ENCODE data around the gene LRRC10. TPM values are rescaled to one million over a fixed set of nuclear protein-coding genes. Genes with fewer than 3 reads are reported as not detected.

Gene LRRC10
- total and polyA plus RNA-seq, 5 donors from 2014 or later: not detected

DNA sequence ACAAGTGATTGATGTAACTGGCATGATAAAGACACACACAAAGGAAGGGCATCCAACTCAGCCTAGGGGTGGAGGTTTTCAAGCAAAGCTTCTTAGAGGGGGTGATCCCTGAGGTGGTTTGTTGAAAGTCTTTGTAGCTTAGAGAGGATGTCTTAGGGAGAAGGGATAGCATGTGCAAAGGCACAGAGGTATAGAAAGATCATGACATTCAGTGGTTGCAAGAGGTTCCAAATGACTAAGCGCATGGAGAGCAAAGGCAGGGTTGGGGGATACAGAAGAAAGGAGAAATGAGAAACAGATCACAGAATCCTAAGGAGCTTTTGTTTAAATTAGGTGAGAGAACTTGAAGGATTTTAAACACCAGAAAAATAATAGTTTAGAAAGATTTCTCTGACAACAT, 30.6 kb downstream of the LRRC10 start:
- H3K36me3 Mint-ChIP-seq: peaks cover 8% of the 10 kb centered on the region
- H3K4me3 Mint-ChIP-seq: no peak overlapping the region
- Histone ChIP-seq H3K27ac (ENCODE audit: insufficient read depth, low read length, poor library complexity, severe bottlenecking) (no peak overlapping the region), H3K9me3 (ENCODE audit: control insufficient read depth in 2 of 2, low read length in 2 of 2) (no peaks in the 10 kb centered on the region), H3K4me3 (ENCODE audit: low read depth, low read length) (no peak overlapping the region), H3K36me3 (ENCODE audit: control insufficient read depth, insufficient read depth, low read length) (no peaks in the 10 kb centered on the region), H3K27me3 (ENCODE audit: control insufficient read depth, insufficient read depth, low read length) (no peaks in the 10 kb centered on the region), H3K4me1 (ENCODE audit: control insufficient read depth, insufficient read depth, low read length, poor library complexity, severe bottlenecking) (peaks cover 5% of the 10 kb centered on the region)
- DNase-seq: no peak
- H3K9me3 Mint-ChIP-seq: peaks cover 0 to 1% (median 0%) of the 10 kb centered on the region in 7 donors
- peaks cover 5 to 14% (median 6%) of the 10 kb centered on the region in 4 donors for H3K4me1 Mint-ChIP-seq
- no peak overlapping the region for H3K27ac Mint-ChIP-seq
- no peak for ATAC-seq (ENCODE audit: low read depth in 2 of 2)
- peaks cover 8% of the 10 kb centered on the region for H3K27me3 Mint-ChIP-seq

DNA sequence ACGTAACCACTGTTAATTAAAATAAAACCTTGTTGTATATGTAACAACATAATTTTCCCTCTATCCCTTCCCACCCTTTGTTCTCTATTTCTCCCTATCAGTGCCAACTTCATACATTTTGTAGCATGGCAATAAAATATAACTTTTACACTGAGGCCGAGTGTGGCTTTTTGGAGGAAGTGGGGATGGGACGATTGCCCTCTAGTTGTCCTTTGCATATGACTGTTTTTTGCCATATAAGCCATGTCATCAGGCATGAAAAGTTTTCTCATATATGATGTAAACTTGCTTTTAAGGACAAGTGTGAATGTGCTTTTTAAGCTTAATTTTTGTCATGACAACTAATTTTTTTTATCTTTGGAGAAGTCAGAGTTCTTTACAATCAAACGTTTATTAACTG, 31.7 kb downstream of the LRRC10 start:
- Mint-ChIP-seq H3K36me3 (peaks cover 18% of the 10 kb centered on the region), H3K4me3 (no peak overlapping the region), H3K9me3 (peaks cover 0 to 1% (median 0%) of the 10 kb centered on the region in 7 donors), H3K27ac (no peak overlapping the region), H3K27me3 (peaks cover 8% of the 10 kb centered on the region), H3K4me1 (peaks cover 0 to 7% (median 5%) of the 10 kb centered on the region in 4 donors)
- Histone ChIP-seq H3K36me3 (ENCODE audit: control insufficient read depth, insufficient read depth, low read length) (peaks cover 9% of the 10 kb centered on the region), H3K27me3 (ENCODE audit: control insufficient read depth, insufficient read depth, low read length) (no peaks in the 10 kb centered on the region), H3K27ac (ENCODE audit: insufficient read depth, low read length, poor library complexity, severe bottlenecking) (no peak overlapping the region), H3K9me3 (ENCODE audit: control insufficient read depth in 2 of 2, low read length in 2 of 2) (no peaks in the 10 kb centered on the region), H3K4me1 (ENCODE audit: control insufficient read depth, insufficient read depth, low read length, poor library complexity, severe bottlenecking) (no peaks in the 10 kb centered on the region), H3K4me3 (ENCODE audit: low read depth, low read length) (no peak overlapping the region)
- no peak for ATAC-seq (ENCODE audit: low read depth in 2 of 2)
- DNase-seq: no peak

DNA sequence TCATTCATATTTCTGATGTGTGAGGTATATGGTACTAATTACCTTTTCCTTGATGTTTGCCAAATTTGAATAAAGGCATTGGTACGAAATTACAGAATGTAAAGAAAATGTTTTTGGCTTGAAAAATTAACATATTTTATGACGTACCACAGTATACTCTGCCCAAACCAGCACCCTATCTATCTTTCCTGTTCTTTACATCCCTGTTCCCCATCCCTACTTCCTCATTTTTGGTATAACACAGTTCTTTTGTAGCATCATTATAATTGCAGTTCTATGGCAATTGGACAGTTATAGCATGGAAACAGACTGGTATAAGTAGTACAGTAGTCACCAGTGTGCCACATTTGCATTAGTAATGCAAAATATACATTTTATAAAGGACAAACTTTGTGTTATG, 32.4 kb downstream of the LRRC10 start:
- peaks cover 8% of the 10 kb centered on the region for H3K27me3 Mint-ChIP-seq
- no peak for DNase-seq
- no peaks in the 10 kb centered on the region for H3K27me3 ChIP-seq (ENCODE audit: control insufficient read depth, insufficient read depth, low read length)
- no peak overlapping the region for H3K27ac Mint-ChIP-seq
- no peaks in the 10 kb centered on the region for H3K9me3 ChIP-seq (ENCODE audit: control insufficient read depth in 2 of 2, low read length in 2 of 2)
- peaks cover 12% of the 10 kb centered on the region for H3K36me3 ChIP-seq (ENCODE audit: control insufficient read depth, insufficient read depth, low read length)
- no peak overlapping the region for H3K27ac ChIP-seq (ENCODE audit: insufficient read depth, low read length, poor library complexity, severe bottlenecking)
- peaks cover 22% of the 10 kb centered on the region for H3K36me3 Mint-ChIP-seq
- no peaks in the 10 kb centered on the region for H3K4me1 ChIP-seq (ENCODE audit: control insufficient read depth, insufficient read depth, low read length, poor library complexity, severe bottlenecking)
- peaks cover 0 to 7% (median 5%) of the 10 kb centered on the region in 4 donors for H3K4me1 Mint-ChIP-seq
- H3K9me3 Mint-ChIP-seq: peaks cover 0 to 1% (median 0%) of the 10 kb centered on the region in 7 donors
- no peak overlapping the region for H3K4me3 Mint-ChIP-seq
- no peak overlapping the region for H3K4me3 ChIP-seq (ENCODE audit: low read depth, low read length)
- no peak for ATAC-seq (ENCODE audit: low read depth in 2 of 2)

- Histone ChIP-seq H3K27ac (ENCODE audit: insufficient read depth, low read length, poor library complexity, severe bottlenecking) (no peak overlapping the region), H3K4me3 (ENCODE audit: low read depth, low read length) (no peak overlapping the region), H3K4me1 (ENCODE audit: control insufficient read depth, insufficient read depth, low read length, poor library complexity, severe bottlenecking) (no peaks in the 10 kb centered on the region), H3K9me3 (ENCODE audit: control insufficient read depth in 2 of 2, low read length in 2 of 2) (no peaks in the 10 kb centered on the region), H3K36me3 (ENCODE audit: control insufficient read depth, insufficient read depth, low read length) (peaks cover 27% of the 10 kb centered on the region), H3K27me3 (ENCODE audit: control insufficient read depth, insufficient read depth, low read length) (no peaks in the 10 kb centered on the region)
- DNase-seq (no peak), ATAC-seq (ENCODE audit: low read depth in 2 of 2) (no peak)
- Mint-ChIP-seq H3K27me3 (no peaks in the 10 kb centered on the region), H3K4me3 (no peak overlapping the region), H3K27ac (no peak overlapping the region), H3K4me1 (peaks cover 0 to 12% (median 1%) of the 10 kb centered on the region in 4 donors), H3K9me3 (peaks cover 0 to 2% (median 0%) of the 10 kb centered on the region in 7 donors), H3K36me3 (peaks cover 36% of the 10 kb centered on the region)
Measured at GRCh38 chr12:69575346-69575745, 35.4 kb downstream of the LRRC10 start.

DNA sequence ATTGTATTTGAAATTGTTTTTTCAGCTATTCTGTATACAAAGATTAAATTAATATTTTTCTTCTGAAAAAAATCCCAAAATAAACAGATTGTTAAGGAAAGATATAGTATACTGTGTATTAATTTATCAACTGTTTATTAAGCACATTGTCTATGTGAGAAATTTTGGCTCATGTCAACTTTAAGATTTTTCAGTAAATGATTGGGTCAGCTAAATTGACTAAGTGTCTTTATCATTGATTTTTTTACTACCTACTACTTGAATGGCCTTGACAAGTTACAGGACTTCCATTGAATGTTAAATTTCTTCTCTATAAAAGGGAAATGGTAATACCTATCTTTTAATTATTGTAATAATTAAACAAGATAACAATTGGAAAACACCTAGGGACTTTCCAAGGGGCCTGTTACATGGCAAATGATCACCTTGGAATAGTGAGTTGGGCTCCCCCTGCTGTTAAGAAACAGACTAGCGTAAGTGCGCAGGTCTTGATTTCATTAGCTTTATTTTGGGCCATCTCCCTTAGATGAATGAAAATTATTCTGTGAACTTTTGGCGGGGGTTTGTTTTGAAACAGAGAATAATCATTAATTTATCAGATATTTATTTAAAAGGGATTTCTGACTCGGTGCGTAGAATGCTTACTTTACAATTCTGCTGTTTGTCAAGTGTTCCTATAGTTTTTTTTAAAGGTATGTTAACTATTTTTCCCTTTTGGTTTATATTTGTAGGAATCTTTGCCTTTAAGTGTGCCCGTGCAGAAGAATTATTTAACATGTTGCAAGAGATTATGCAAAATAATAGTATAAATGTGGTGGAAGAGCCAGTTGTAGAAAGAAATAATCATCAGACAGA, 39.9 kb downstream of the LRRC10 start:
- DNase-seq (peak; percentile 45 to 72 (median 63)), ATAC-seq (ENCODE audit: low read depth in 2 of 2) (peak; percentile 52 to 55)
- peaks cover 0 to 2% (median 0%) of the 10 kb centered on the region in 7 donors for H3K9me3 Mint-ChIP-seq
- no peaks in the 10 kb centered on the region for H3K27me3 Mint-ChIP-seq
- H3K27ac Mint-ChIP-seq: no peak overlapping the region
- Histone ChIP-seq H3K27ac (ENCODE audit: insufficient read depth, low read length, poor library complexity, severe bottlenecking) (peak overlapping the region; percentile 66), H3K9me3 (ENCODE audit: control insufficient read depth in 2 of 2, low read length in 2 of 2) (no peaks in the 10 kb centered on the region), H3K27me3 (ENCODE audit: control insufficient read depth, insufficient read depth, low read length) (no peaks in the 10 kb centered on the region), H3K36me3 (ENCODE audit: control insufficient read depth, insufficient read depth, low read length) (peaks cover 39% of the 10 kb centered on the region), H3K4me3 (ENCODE audit: low read depth, low read length) (no peak overlapping the region), H3K4me1 (ENCODE audit: control insufficient read depth, insufficient read depth, low read length, poor library complexity, severe bottlenecking) (no peaks in the 10 kb centered on the region)
- H3K4me1 Mint-ChIP-seq: peaks cover 0 to 10% (median 5%) of the 10 kb centered on the region in 4 donors
- H3K4me3 Mint-ChIP-seq: peak overlapping the region in 1 of 4 donors; percentile 9
- H3K36me3 Mint-ChIP-seq: peaks cover 30% of the 10 kb centered on the region

GRCh38 chr12:69570000-69570516, 40.6 kb downstream of the LRRC10 start:
- Histone ChIP-seq H3K9me3 (ENCODE audit: control insufficient read depth in 2 of 2, low read length in 2 of 2) (no peaks in the 10 kb centered on the region), H3K27ac (ENCODE audit: insufficient read depth, low read length, poor library complexity, severe bottlenecking) (peak overlapping the region; percentile 66), H3K4me3 (ENCODE audit: low read depth, low read length) (no peak overlapping the region), H3K36me3 (ENCODE audit: control insufficient read depth, insufficient read depth, low read length) (peaks cover 43% of the 10 kb centered on the region), H3K27me3 (ENCODE audit: control insufficient read depth, insufficient read depth, low read length) (no peaks in the 10 kb centered on the region), H3K4me1 (ENCODE audit: control insufficient read depth, insufficient read depth, low read length, poor library complexity, severe bottlenecking) (no peaks in the 10 kb centered on the region)
- H3K4me1 Mint-ChIP-seq: peaks cover 0 to 10% (median 5%) of the 10 kb centered on the region in 4 donors
- H3K4me3 Mint-ChIP-seq: no peak overlapping the region
- DNase-seq (no peak), ATAC-seq (ENCODE audit: low read depth in 2 of 2) (no peak)
- H3K9me3 Mint-ChIP-seq: peaks cover 0 to 2% (median 0%) of the 10 kb centered on the region in 7 donors
- H3K27me3 Mint-ChIP-seq: no peaks in the 10 kb centered on the region
- H3K27ac Mint-ChIP-seq: peak overlapping the region; percentile 29 to 83 (median 51)
- H3K36me3 Mint-ChIP-seq: peaks cover 30% of the 10 kb centered on the region

DNA sequence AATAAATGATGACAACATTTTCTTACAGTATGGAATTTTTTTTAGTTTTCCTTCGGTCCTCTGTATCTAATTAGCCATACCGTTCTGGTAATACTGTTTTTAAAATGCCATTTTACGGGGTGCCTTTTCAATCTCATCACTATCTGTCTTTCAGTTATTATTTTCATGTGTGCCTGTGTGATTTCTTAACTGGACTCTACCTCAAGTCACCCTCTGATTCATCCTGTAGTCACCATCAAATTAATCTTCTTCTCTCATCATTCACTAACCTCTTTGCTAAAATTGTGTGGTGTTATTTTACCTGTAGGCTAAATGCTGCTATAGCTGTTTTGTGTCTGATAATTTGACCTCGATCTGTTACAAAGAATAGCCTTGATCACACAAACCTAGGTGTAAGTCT, 41.5 kb downstream of the LRRC10 start:
- H3K27me3 Mint-ChIP-seq: no peaks in the 10 kb centered on the region
- DNase-seq (no peak), ATAC-seq (ENCODE audit: low read depth in 2 of 2) (no peak)
- peaks cover 0 to 2% (median 0%) of the 10 kb centered on the region in 7 donors for H3K9me3 Mint-ChIP-seq
- H3K36me3 Mint-ChIP-seq: peaks cover 23% of the 10 kb centered on the region
- H3K27me3 ChIP-seq (ENCODE audit: control insufficient read depth, insufficient read depth, low read length): no peaks in the 10 kb centered on the region
- peak overlapping the region in 1 of 3 donors; percentile 1 for H3K27ac Mint-ChIP-seq
- H3K4me1 Mint-ChIP-seq: peaks cover 0 to 10% (median 5%) of the 10 kb centered on the region in 4 donors
- H3K4me3 Mint-ChIP-seq: no peak overlapping the region
- H3K9me3 ChIP-seq (ENCODE audit: control insufficient read depth in 2 of 2, low read length in 2 of 2): no peaks in the 10 kb centered on the region
- no peak overlapping the region for H3K27ac ChIP-seq (ENCODE audit: insufficient read depth, low read length, poor library complexity, severe bottlenecking)
- H3K4me1 ChIP-seq (ENCODE audit: control insufficient read depth, insufficient read depth, low read length, poor library complexity, severe bottlenecking): no peaks in the 10 kb centered on the region
- no peak overlapping the region for H3K4me3 ChIP-seq (ENCODE audit: low read depth, low read length)
- H3K36me3 ChIP-seq (ENCODE audit: control insufficient read depth, insufficient read depth, low read length): peaks cover 39% of the 10 kb centered on the region

Measured in CD4-positive, CD25-positive, alpha-beta regulatory T cell (primary cell).